Uterus (tissue), 4 donors: ENCODE results near the gene REG4. TPM values are rescaled to one million over a fixed set of nuclear protein-coding genes. Genes with fewer than 3 reads are reported as not detected.

Experiments
- DNase-seq, 2 donors: peaks; one replicate each; pipeline ENCODE4 v3.0.0-alpha.2; 2019 to 2020
- H3K27ac ChIP-seq, 2 donors: fragments of 200-600 bp; sonication (generic); 1 replicate in 1 of 2; 2 replicates in 1 of 2; pipeline ENCODE4 v1.5.1; 2016 to 2018
- H3K27me3 ChIP-seq, 2 donors: fragments of 200-600 bp; sonication (generic); one replicate each; pipeline ENCODE4 v1.5.1; 2018 to 2019; ENCODE audit warnings: control low read depth in 1 of 2
- H3K36me3 ChIP-seq, 2 donors: fragments of 200-600 bp; sonication (generic); one replicate each; pipeline ENCODE4 v1.5.1; 2019; ENCODE audit warnings: control low read depth in 1 of 2
- H3K4me1 ChIP-seq, 2 donors: fragments of 200-600 bp; sonication (generic); one replicate each; pipeline ENCODE4 v1.5.1; 2018 to 2019; ENCODE audit warnings: control low read depth in 1 of 2
- H3K4me3 ChIP-seq, 2 donors: fragments of 200-600 bp; sonication (generic); 1 replicate in 1 of 2; 2 replicates in 1 of 2; pipeline ENCODE4 v1.5.1; 2018 to 2019; ENCODE audit warnings: mild to moderate bottlenecking in 1 of 2
- H3K9me3 ChIP-seq, 2 donors: fragments of 200-600 bp; sonication (generic); one replicate each; pipeline ENCODE4 v1.5.1; 2019; ENCODE audit warnings: control low read depth in 1 of 2
- CTCF ChIP-seq, 4 experiments: fragments of 200-600 bp in 2 of 4; fragments of 450-650 bp in 2 of 4; sonication (generic) in 2 of 4; IDR thresholded peaks; one replicate each; pipeline ENCODE4 v1.5.1; 2016 to 2019; ENCODE audit warnings: antibody characterized with exemption in 4 of 4, mild to moderate bottlenecking in 2 of 4, moderate library complexity in 1 of 4
- POLR2A ChIP-seq, 2 donors: fragments of 450-650 bp; IDR thresholded peaks; one replicate each; pipeline ENCODE4 v1.6.1; 2016; ENCODE audit warnings: antibody characterized with exemption in 2 of 2, mild to moderate bottlenecking in 1 of 2, moderate library complexity in 1 of 2
- intact Hi-C: fragments of 100-400 bp; cut with DNase I; formaldehyde crosslinking; loops from one replicate; pipeline ENCODE4 v1.15.1; 2023; ENCODE audit warnings: low total_unique reads
- total RNA-seq, 4 donors: library from RNA; depleted of rRNA in 3 of 4; stranded (reverse); fragments of >200 nt in 3 of 4; gene quantifications; one replicate each; pipeline versions ENCODE4 v1.1.0 to v1.2.4, GENCODE V29; 2014 to 2023
- donor health status: DM: yes; HTN: yes; CAD: no.

The REG4 gene
- total RNA-seq, 4 donors from 2014 or later = not detected

GRCh38 chr1:119841306-119841705 lies 30.0 kb upstream of the REG4 start:
- H3K4me1 ChIP-seq = no peaks in the 10 kb centered on the region
- TF ChIP-seq CTCF (IDR thresholded peaks at IDR 0.05) (no peak), POLR2A (IDR thresholded peaks at IDR 0.05) (no peak)
- H3K27me3 ChIP-seq = no peaks in the 10 kb centered on the region
- no peak for DNase-seq
- H3K27ac ChIP-seq = no peak overlapping the region
- intact Hi-C loops = no loop called here
- no peaks in the 10 kb centered on the region for H3K9me3 ChIP-seq
- no peak overlapping the region for H3K4me3 ChIP-seq
- H3K36me3 ChIP-seq = no peaks in the 10 kb centered on the region

- no peaks in the 10 kb centered on the region for H3K4me1 ChIP-seq
- H3K36me3 ChIP-seq = no peaks in the 10 kb centered on the region
- H3K27me3 ChIP-seq = no peaks in the 10 kb centered on the region
- H3K9me3 ChIP-seq = no peaks in the 10 kb centered on the region
- intact Hi-C loops = no loop called here
- TF ChIP-seq POLR2A (IDR thresholded peaks at IDR 0.05) = no peak
- TF ChIP-seq CTCF (IDR thresholded peaks at IDR 0.05) = no peak
- H3K27ac ChIP-seq = no peak overlapping the region
- no peak overlapping the region for H3K4me3 ChIP-seq
- DNase-seq = no peak
Measured at GRCh38 chr1:119840745-119841144, 29.5 kb upstream of the REG4 start.

GRCh38 chr1:119838236-119838635 lies 27.0 kb upstream of the REG4 start:
- H3K4me3 ChIP-seq = no peak overlapping the region
- no peaks in the 10 kb centered on the region for H3K9me3 ChIP-seq
- no peak overlapping the region for H3K27ac ChIP-seq
- TF ChIP-seq CTCF (IDR thresholded peaks at IDR 0.05) (no peak), POLR2A (IDR thresholded peaks at IDR 0.05) (no peak)
- intact Hi-C loops = no loop called here
- H3K36me3 ChIP-seq = no peaks in the 10 kb centered on the region
- H3K27me3 ChIP-seq = no peaks in the 10 kb centered on the region
- H3K4me1 ChIP-seq = no peaks in the 10 kb centered on the region
- DNase-seq = no peak

GRCh38 chr1:119834990-119835389 lies 23.7 kb upstream of the REG4 start:
- H3K4me3 ChIP-seq = no peak overlapping the region
- intact Hi-C loops = no loop called here
- TF ChIP-seq POLR2A (IDR thresholded peaks at IDR 0.05) (no peak), CTCF (IDR thresholded peaks at IDR 0.05) (no peak)

GRCh38 chr1:119831027-119831426 lies 19.8 kb upstream of the REG4 start:
- TF ChIP-seq CTCF (IDR thresholded peaks at IDR 0.05) (no peak), POLR2A (IDR thresholded peaks at IDR 0.05) (no peak)
- intact Hi-C loops = no loop called here
- Histone ChIP-seq H3K36me3 (no peaks in the 10 kb centered on the region), H3K4me1 (no peaks in the 10 kb centered on the region), H3K9me3 (no peaks in the 10 kb centered on the region), H3K27ac (no peak overlapping the region), H3K4me3 (no peak overlapping the region), H3K27me3 (peaks cover 0 to 4% of the 10 kb centered on the region in 2 donors)
- DNase-seq = no peak

More at GRCh38 chr1:119834990-119835389, 23.7 kb upstream of the REG4 start:
- Histone ChIP-seq H3K36me3 (no peaks in the 10 kb centered on the region), H3K4me1 (no peaks in the 10 kb centered on the region), H3K27me3 (peaks cover 0 to 4% of the 10 kb centered on the region in 2 donors), H3K9me3 (no peaks in the 10 kb centered on the region), H3K27ac (no peak overlapping the region)
- no peak for DNase-seq
